Epithelial cell of proximal tubule (primary cell): ENCODE measurements around the gene CAMSAP3. TPM values are rescaled to one million over a fixed set of nuclear protein-coding genes. Genes with fewer than 3 reads are reported as not detected.

ENCODE experiments used
- DNase-seq: peaks from one replicate; pipeline ENCODE4 v3.0.0-alpha.2; 2011; ENCODE audit warnings: low read depth
- H3K4me3 ChIP-seq: 2 replicates; pipeline ENCODE4 v1.5.1; 2011; ENCODE audit warnings: low read depth, mild to moderate bottlenecking, low read length
- total RNA-seq: library from RNA; depleted of rRNA; stranded (reverse); fragments of >200 nt; gene quantifications from 2 replicates; pipeline ENCODE4 v1.2.3, GENCODE V29; 2015
- TF ChIP-seq, protein P1 (sequence below): conservative IDR thresholded peaks from 2 replicates; pipeline ENCODE4 v1.5.1; 2012; ENCODE audit warnings: low read depth, mild to moderate bottlenecking, low read length

Gene CAMSAP3
- total RNA-seq, 1 donor from 2014 or later: 12.4 TPM

DNA sequence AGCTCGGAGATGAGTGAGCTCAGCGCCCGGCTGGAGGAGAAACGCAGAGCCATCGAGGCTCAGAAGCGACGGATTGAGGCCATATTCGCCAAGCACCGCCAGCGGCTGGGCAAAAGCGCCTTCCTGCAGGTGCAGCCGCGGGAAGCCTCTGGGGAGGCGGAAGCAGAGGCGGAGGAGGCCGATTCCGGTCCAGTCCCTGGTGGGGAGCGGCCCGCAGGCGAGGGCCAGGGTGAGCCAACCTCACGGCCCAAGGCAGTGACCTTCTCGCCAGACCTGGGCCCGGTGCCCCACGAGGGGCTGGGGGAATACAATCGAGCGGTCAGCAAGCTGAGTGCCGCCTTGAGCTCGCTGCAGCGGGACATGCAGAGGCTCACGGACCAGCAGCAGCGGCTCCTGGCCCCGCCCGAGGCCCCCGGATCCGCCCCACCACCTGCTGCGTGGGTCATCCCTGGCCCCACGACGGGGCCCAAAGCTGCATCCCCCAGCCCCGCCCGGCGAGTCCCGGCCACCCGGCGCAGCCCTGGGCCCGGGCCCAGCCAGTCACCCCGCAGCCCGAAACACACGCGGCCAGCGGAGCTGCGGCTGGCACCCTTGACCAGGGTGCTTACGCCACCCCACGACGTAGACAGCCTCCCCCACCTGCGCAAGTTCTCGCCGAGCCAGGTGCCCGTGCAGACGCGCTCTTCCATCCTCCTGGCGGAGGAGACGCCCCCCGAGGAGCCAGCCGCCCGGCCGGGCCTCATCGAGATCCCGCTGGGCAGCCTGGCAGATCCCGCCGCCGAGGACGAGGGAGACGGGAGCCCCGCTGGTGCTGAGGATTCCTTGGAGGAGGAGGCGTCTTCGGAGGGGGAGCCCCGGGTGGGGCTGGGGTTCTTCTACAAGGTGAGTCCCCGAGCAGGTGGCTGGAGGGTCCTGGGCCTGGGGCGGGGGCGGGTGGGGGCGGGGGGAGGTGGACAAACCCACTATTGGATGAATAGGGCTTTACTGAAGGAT lies 16.9 kb downstream of the CAMSAP3 start:
- DNase-seq: no peak
- H3K4me3 ChIP-seq: no peak overlapping the region
- TF ChIP-seq, protein P1, sequence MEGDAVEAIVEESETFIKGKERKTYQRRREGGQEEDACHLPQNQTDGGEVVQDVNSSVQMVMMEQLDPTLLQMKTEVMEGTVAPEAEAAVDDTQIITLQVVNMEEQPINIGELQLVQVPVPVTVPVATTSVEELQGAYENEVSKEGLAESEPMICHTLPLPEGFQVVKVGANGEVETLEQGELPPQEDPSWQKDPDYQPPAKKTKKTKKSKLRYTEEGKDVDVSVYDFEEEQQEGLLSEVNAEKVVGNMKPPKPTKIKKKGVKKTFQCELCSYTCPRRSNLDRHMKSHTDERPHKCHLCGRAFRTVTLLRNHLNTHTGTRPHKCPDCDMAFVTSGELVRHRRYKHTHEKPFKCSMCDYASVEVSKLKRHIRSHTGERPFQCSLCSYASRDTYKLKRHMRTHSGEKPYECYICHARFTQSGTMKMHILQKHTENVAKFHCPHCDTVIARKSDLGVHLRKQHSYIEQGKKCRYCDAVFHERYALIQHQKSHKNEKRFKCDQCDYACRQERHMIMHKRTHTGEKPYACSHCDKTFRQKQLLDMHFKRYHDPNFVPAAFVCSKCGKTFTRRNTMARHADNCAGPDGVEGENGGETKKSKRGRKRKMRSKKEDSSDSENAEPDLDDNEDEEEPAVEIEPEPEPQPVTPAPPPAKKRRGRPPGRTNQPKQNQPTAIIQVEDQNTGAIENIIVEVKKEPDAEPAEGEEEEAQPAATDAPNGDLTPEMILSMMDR: no peak

DNA sequence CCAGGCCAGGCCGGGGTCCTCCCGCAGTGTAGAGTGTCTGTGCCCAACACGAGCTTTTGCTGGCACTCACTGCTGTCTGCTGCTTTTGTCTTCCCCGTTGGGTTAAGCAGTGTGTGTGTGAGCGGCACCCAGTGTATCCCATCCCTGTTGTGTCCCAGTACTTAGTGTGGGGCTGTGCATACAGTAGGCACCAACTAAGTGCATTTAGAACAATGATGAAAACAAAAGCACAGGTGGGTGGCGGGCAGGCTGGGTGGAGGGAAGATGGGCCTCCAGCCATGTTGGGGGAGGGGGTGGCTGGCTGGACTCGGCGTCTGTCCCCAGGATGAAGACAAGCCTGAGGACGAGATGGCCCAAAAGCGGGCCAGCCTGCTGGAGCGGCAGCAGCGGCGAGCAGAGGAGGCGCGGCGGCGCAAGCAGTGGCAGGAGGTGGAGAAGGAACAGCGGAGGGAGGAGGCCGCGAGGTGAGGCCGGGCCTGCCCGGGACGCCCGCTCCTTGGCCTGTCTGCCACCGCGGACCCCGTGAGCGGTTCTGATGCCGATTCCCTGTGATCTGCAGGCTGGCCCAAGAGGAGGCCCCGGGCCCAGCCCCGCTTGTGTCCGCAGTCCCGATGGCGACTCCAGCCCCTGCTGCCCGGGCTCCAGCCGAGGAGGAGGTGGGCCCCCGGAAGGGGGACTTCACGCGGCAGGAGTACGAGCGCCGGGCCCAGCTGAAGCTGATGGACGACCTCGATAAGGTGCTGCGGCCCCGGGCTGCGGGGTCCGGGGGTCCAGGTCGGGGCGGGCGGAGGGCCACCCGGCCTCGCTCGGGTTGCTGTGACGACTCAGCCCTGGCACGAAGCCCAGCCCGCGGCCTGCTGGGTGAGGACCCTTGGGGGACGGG lies 19.4 kb downstream of the CAMSAP3 start:
- no peak for DNase-seq
- TF ChIP-seq, protein P1: no peak
- H3K4me3 ChIP-seq: no peak overlapping the region

DNA sequence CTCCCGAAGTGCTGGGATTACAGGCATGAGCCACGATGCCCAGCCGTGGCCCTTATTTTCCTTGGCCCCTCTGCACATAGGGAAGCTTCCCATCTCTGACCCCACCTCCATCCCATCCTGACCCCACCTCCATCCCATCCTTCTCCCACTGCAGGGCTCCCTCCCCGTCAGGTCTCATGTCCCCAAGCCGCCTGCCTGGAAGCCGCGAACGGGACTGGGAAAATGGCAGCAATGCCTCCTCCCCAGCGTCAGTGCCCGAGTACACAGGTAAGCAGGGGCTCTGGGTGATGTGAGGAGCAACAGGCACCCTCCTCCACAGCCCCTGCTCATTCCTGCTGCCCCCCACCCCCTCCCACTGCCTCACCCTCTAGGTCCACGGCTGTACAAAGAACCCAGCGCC lies 21.5 kb downstream of the CAMSAP3 start:
- no peak overlapping the region for H3K4me3 ChIP-seq
- TF ChIP-seq, protein P1: no peak
- no peak for DNase-seq

DNA sequence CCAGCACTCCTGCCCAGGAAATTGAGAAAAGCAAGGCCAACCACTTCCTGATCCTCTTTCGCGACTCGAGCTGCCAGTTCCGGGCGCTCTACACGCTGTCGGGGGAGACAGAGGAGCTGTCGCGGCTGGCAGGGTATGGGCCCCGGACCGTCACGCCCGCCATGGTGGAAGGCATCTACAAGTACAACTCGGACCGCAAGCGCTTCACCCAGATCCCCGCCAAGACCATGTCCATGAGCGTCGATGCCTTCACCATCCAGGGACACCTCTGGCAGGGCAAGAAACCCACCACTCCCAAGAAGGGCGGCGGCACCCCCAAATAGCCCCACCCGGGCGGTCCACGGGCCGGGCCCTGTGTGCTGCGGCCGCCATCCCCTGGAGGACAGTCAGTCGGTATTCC lies 22.1 kb downstream of the CAMSAP3 start:
- TF ChIP-seq, protein P1: no peak
- no peak for DNase-seq
- no peak overlapping the region for H3K4me3 ChIP-seq

DNA sequence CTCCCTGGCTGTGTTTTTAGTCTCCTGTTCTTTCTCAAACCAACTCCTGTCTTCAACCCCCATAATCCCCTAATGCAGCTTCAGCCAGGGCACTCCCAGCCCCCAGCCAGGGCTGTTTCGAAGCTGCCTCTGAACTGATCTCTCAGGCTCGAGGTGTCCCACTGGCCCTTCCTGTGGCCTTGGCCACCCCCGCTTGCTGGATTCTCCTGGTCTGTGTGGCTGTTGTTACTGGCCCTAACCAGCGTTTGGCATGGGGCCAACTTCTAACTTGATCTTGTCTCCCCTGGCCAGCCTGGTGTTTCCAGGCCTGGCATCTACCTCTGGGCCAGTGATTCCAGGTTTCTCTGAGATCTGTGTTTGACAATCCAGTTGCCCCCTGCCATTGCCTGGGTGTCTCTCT lies 22.7 kb downstream of the CAMSAP3 start:
- no peak overlapping the region for H3K4me3 ChIP-seq
- no peak for DNase-seq
- TF ChIP-seq, protein P1: no peak

DNA sequence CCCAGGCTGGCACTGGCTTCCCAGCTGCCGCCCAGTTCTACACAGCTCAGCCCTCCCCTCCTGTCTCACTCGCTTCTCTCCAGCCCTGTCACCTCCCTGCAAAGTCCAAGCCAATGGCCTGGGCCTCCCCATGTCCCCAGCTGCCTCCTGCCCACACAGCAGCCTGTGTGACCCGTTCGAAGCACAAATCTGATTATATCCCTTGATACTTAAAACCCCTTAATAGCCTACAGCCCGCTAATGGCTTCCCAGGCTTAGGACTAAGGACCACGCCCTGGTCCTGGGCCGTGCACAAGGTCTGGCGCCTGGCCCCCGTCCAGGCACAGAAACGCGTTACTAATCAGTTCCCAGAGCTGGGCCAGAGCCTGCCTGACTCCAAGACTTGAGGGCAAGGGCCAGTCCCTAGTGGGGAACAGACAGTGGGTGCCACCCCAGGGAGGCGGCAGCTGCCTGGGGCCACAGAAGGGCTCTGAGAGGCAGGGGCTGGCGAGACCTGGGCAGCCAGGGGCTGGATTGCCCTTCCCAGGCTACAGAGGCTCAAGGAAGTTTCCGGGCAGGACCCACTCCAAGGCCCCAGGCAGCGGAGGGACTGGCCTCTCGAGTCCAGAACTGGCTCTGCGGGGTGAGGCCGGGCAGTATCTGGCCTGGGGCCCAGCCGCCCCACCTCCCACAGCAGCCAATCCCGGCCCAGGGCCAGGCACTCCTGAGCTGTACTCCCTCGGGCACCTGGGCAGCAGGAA lies 23.3 kb downstream of the CAMSAP3 start:
- no peak overlapping the region for H3K4me3 ChIP-seq
- TF ChIP-seq, protein P1: no peak
- no peak for DNase-seq
